ENCODE measurements around the gene KIAA1549. TPM values are rescaled to one million over a fixed set of nuclear protein-coding genes. Genes with fewer than 3 reads are reported as not detected.
"Not testable (repeated sequence)": the region's sequence is repeated elsewhere in the genome, so short reads cannot be mapped to it uniquely, and the experiment has no call there.

Gene KIAA1549
- total RNA-seq, 4 donors from 2014 or later = 0.83 to 2.1 (median 1.5) TPM

GRCh38 chr7:138814816-138815332 is 166.3 kb downstream of the KIAA1549 start:
- Histone ChIP-seq H3K36me3 (no peaks in the 10 kb centered on the region), H3K27ac (no peak overlapping the region), H3K9me3 (no peaks in the 10 kb centered on the region), H3K4me3 (no peak overlapping the region), H3K4me1 (no peaks in the 10 kb centered on the region), H3K27me3 (no peaks in the 10 kb centered on the region)
- no peak for DNase-seq (ENCODE audit: low spot score in 2 of 2)
- 87% methylated on average over 1 of the region's 1 CpG for WGBS
- TF ChIP-seq CTCF (IDR thresholded peaks at IDR 0.05) (no peak), EP300 (IDR thresholded peaks at IDR 0.05) (no peak), POLR2AphosphoS5 (IDR thresholded peaks at IDR 0.05) (no peak), POLR2A (IDR thresholded peaks at IDR 0.05) (no peak)

DNA sequence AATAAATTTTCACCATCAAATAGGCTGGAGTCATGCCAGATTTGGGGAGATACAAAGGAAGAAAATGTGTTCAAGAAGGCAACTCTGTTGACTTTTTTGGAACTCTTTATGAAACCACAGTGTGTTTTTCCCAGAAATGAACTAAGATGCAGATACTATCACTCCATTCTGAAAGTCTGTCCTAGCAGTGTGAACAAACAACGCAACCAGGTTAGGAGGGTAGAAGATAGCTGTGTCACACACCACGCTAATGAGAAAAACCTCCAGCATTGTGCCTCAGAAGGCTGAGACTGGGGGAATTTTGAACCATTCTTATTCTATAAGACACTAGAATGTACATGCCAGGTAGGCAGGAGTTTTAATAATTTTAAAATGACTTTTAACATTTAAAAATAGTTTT is 167.2 kb downstream of the KIAA1549 start:
- no peak for DNase-seq (ENCODE audit: low spot score in 2 of 2)
- H3K9me3 ChIP-seq = no peaks in the 10 kb centered on the region
- 79% methylated on average over 2 of the region's 2 CpGs for WGBS
- no peak overlapping the region for H3K27ac ChIP-seq
- TF ChIP-seq CTCF (IDR thresholded peaks at IDR 0.05) = no peak
- no peak for TF ChIP-seq POLR2AphosphoS5 (IDR thresholded peaks at IDR 0.05)
- TF ChIP-seq POLR2A (IDR thresholded peaks at IDR 0.05) = no peak
- TF ChIP-seq EP300 (IDR thresholded peaks at IDR 0.05) = no peak
- H3K4me1 ChIP-seq = no peaks in the 10 kb centered on the region
- no peak overlapping the region for H3K4me3 ChIP-seq
- H3K36me3 ChIP-seq = no peaks in the 10 kb centered on the region
- H3K27me3 ChIP-seq = no peaks in the 10 kb centered on the region

DNA sequence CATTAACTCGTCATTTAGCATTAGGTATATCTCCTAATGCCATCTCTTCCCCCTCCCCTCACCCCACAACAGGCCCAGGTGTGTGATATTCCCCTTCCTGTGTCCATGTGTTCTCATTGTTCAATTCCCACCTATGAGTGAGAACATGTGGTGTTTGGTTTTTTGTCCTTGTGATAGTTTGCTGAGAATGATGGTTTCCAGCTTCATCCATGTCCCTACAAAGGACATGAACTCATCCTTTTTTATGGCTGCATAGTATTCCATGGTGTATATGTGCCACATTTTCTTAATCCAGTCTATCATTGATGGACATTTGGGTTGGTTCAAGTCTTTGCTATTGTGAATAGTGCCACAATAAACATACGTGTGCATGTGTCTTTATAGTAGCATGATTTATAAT is 169.9 kb downstream of the KIAA1549 start:
- H3K4me1 ChIP-seq; H3K4me3 ChIP-seq; DNase-seq (ENCODE audit: low spot score in 2 of 2); H3K27ac ChIP-seq; H3K9me3 ChIP-seq; H3K36me3 ChIP-seq; H3K27me3 ChIP-seq: not testable (repeated sequence)
- WGBS = 87% methylated on average over 2 of the region's 2 CpGs

- Histone ChIP-seq H3K36me3 (no peaks in the 10 kb centered on the region), H3K9me3 (no peaks in the 10 kb centered on the region), H3K4me1 (no peaks in the 10 kb centered on the region), H3K4me3 (no peak overlapping the region), H3K27ac (no peak overlapping the region), H3K27me3 (no peaks in the 10 kb centered on the region)
- DNase-seq (ENCODE audit: low spot score in 2 of 2) = no peak
- WGBS = 72% methylated on average over 4 of the region's 4 CpGs
- TF ChIP-seq POLR2A (IDR thresholded peaks at IDR 0.05) = no peak
These were observed 171.8 kb downstream of the KIAA1549 start for GRCh38 chr7:138809346-138809745.

DNA sequence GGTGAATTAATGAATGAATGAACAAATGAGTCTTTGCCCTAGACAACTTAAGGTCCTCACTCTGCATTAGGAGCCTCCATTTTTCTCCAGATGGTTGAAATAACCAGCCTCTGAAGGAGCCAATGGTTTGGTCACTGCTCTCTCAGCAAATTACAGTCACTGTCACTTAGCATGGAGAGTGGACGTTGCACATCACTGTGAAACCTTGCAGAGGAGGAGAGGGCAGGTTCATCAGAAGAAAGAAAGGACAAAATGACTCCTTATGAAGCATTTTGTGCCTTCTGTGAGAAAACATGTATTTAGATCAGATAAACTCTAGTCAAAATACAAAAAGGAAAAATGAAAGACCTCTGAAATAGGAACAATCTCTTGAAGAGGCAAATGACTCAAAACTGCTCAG is 176.6 kb downstream of the KIAA1549 start:
- no peak overlapping the region for H3K27ac ChIP-seq
- 64% methylated on average over 1 of the region's 1 CpG for WGBS
- no peak for TF ChIP-seq CTCF (IDR thresholded peaks at IDR 0.05)

DNA sequence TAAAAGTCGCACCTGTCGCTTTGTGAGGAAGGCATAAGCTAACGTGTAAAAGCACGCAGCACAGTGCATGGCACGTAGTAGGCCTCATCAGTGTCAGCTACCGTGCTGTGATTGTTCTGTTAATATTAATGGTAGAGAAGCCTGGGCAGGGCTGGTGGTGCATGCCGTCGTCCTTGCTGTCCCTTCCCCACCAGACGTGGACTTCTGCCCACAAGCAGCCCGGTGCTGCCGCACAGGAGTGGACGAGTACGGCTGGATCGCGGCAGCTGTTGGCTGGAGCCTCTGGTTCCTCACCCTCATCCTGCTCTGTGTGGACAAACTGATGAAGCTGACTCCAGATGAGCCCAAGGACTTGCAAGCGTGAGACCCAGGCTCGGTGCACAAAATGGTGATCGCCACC is 178.5 kb downstream of the KIAA1549 start:
- no peaks in the 10 kb centered on the region for H3K9me3 ChIP-seq
- no peaks in the 10 kb centered on the region for H3K36me3 ChIP-seq
- H3K27ac ChIP-seq = no peak overlapping the region
- no peaks in the 10 kb centered on the region for H3K4me1 ChIP-seq
- H3K4me3 ChIP-seq = no peak overlapping the region
- no peak for TF ChIP-seq CTCF (IDR thresholded peaks at IDR 0.05)
- no peak for TF ChIP-seq POLR2AphosphoS5 (IDR thresholded peaks at IDR 0.05)
- no peak for TF ChIP-seq POLR2A (IDR thresholded peaks at IDR 0.05)
- TF ChIP-seq EP300 (IDR thresholded peaks at IDR 0.05) = no peak
- no peaks in the 10 kb centered on the region for H3K27me3 ChIP-seq
- 92% methylated on average over 18 of the region's 18 CpGs for WGBS
- no peak for DNase-seq (ENCODE audit: low spot score in 2 of 2)

More for the DNA sequence above, 176.6 kb downstream of the KIAA1549 start:
- no peaks in the 10 kb centered on the region for H3K9me3 ChIP-seq
- DNase-seq (ENCODE audit: low spot score in 2 of 2) = no peak
- H3K36me3 ChIP-seq = no peaks in the 10 kb centered on the region
- H3K4me3 ChIP-seq = no peak overlapping the region
- H3K27me3 ChIP-seq = no peaks in the 10 kb centered on the region
- H3K4me1 ChIP-seq = no peaks in the 10 kb centered on the region

Data from suprapubic skin (tissue), 4 donors.